ENCODE results near the gene KCNT1.
"Not testable (repeated sequence)": the region's sequence is repeated elsewhere in the genome, so short reads cannot be mapped to it uniquely, and the experiment has no call there.

KCNT1 gene

DNA sequence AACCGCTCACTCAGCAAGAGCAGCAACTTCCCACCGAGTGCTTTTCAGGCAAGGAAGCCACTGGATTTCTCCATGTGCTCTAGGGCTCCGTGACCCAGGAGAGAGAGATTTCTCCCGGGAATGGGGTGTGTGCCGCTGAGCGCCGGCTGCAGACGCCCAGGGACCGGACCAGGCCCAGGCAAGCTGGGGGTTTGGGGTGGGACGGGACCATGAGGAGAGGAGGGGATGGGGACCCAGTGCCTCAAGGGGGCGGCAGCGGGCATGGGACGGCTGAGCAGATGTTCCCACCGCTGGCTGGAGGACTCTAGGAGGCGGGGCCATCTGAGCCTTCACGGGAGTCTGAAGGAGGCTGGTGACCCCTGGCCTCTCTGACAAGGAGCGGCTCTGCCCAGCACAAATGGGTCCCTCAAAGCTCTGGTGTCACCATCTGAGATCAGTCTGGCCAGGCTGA, 30.4 kb upstream of the KCNT1 start:
- H3K27ac ChIP-seq = no peak overlapping the region
- no peak for DNase-seq (ENCODE audit: low read depth, low spot score)

DNA sequence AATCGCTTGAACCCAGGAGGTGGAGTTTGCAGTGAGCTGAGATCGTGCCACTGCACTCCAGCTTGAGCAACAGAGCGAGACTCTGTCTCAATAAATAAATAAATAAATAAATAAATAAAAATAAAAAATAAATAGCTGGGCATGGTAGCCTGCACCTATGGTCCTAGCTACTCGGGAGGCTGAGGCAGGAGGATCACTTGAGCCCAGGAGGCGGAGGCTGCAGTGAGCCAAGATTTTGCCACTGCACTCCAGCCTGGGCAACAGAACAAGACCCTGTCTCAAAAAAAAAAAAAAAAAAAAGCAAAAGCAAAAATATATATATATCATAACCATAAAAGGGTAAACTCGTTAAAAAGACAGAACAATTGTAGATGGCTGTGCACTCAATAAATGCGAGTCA, 29.2 kb upstream of the KCNT1 start:
- not testable (repeated sequence) for H3K27ac ChIP-seq; DNase-seq (ENCODE audit: low read depth, low spot score)

DNA sequence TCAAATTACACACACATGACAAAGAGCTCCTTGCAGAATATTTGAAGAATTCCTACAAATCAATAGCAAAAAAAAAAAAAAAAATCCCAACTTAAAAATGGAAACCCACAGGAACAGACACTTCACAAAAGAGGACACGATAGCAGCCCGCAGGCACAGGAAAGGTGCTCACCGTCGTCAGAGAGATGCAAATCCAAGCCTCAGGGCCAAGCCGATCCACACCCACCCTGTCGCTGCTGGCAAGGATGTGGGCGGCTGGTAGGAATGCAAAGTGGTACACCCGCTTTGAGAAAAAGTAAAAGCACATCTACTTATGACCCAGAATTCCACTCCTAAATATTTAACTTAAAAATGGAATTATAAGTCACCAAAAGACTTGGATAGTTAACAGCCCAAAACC, 28.0 kb upstream of the KCNT1 start:
- no peak overlapping the region for H3K27ac ChIP-seq
- no peak for DNase-seq (ENCODE audit: low read depth, low spot score)

DNA sequence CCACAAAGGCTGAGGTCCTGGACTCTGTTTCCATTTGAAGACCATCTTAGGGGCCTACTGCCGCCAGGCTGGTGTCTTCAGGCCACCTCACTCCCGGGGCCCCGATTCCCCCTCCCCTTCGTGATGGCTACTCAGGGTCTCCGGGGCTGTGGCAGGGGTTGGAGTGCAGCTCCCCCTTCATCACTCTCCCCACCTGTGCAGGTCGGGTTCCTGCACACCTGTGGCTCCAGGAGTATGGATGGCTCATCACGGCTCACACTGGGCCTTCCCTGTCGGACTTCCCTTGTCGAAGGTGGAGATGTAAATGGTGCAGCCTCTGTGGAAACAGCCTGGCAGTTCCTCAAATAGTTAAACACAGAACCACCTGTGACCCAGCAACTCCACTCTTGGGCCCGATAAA, 27.0 kb upstream of the KCNT1 start:
- H3K27ac ChIP-seq = no peak overlapping the region
- DNase-seq (ENCODE audit: low read depth, low spot score) = no peak

DNA sequence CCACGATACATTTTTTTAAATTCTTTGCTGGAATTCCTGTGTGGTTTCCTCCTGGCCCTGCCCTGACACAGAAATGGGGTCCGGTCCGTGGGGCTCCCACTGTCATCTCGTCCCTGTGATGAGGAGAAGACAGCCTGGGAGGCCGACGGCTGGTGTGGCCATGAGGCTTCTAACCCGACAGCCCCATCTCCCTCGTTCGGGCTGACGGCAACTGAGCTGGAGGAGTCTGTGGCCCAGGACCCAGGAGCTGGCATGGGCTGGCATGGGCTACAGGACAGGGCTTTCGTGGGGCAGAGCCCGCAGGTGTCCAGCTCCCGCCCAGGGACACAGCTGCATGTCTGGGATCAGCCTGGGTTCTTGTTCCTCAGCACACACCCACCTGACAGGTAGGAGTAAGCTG, 25.1 kb upstream of the KCNT1 start:
- no peak overlapping the region for H3K27ac ChIP-seq
- no peak for DNase-seq (ENCODE audit: low read depth, low spot score)

DNA sequence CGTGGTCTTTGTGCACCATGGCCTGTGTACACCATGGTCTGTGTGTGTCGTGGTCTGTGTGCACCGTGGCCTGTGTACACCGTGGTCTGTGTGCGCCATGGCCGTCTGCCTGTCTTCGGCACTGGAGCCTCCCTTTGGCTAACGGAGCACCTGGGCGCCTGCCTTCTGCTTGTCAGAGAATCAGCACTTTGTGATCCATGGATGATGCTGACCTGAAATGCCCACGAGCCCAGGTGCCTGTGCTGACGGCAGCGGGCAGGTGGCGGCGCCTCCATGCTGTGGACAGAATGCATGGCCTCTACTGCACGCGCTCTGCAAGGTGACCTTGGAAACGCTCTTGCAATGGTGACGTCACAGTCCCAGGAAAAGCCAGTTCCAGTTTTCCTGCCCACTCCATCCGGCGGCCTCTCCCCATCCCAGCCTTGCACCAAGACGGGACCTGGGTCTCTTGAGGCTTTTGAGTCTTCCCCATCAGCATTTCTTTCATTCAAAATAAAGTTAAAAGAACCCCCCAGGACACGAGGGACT, 24.3 kb upstream of the KCNT1 start:
- DNase-seq (ENCODE audit: low read depth, low spot score) = no peak
- H3K27ac ChIP-seq = no peak overlapping the region

DNA sequence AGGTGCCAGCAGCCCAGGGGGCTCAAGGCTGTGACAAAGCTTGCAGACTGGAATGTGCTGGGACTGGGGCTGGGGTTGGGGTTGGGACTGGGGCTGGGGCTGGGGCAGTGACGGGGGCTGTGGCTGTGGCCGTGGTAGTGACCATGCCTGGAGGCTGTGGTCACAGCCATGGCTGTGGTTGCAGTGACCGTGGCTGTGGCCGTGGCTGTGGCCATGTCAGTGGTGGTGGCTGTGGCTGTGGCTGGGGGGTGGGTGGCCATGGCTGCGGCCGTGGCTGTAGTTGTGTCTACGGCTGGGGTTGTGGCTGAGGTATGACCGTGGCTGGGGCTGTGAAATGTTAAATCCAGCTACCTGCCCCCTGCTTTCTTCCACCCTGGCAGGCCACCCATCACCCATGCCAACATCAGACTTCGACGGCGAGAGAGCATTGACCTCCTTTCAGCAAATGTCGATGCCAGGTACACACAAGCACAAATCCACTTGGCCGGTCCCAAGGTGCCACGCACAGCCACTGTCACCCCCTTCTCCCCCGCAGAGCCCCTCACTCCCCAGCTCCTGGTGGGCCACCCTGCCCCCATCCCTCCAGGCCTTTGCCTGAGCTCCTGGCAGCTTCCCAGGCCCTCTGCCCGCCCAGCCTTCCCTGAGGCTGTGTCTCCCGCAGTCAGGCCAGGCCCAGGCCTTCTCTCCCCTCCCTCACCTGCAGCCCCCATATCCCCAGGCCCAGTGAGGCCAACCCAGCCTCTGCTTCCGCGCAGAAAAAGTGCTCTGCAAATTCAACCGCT, 23.6 kb upstream of the KCNT1 start:
- no peak for DNase-seq (ENCODE audit: low read depth, low spot score)
- no peak overlapping the region for H3K27ac ChIP-seq

DNA sequence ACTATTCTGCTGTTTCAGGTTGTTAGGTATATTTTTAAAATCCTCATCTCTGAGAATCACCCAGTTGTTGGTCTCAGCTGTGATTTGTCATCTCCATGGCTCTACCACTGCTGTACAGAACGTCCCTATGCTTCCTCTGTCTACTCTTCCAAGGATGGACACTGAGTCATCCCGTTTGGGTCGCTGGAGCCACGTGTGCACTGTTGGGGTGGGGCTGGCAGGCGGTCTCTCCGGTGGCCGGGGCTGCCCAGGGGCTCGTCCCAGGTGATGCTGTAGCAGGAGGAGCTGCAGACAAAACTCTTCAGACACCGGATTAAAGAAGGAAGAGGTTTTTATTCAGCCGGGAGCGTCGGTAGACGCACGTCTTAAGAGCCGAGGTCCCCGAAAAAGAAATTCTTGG, 21.9 kb upstream of the KCNT1 start:
- no peak for DNase-seq (ENCODE audit: low read depth, low spot score)
- no peak overlapping the region for H3K27ac ChIP-seq

DNA sequence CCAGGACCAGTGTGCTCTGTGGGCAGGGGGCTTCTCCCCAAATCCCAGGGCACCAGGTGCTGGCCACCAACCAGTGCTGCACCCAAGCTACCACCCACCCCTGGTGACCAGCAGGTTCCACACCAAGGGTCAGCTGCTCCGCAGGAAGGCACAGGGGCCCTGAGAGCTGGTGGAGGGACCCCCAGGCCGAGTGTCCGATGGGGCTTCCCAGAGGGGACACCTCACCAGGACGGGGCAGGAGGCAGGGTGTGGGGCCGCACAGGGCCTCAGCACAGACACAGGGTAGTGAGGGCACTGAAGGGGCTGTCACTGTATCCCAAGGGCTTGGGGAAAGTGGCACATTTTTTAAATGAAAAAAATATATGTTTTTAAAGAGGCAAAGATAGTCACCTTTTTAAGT, 20.8 kb upstream of the KCNT1 start:
- no peak for DNase-seq (ENCODE audit: low read depth, low spot score)
- no peak overlapping the region for H3K27ac ChIP-seq

DNA sequence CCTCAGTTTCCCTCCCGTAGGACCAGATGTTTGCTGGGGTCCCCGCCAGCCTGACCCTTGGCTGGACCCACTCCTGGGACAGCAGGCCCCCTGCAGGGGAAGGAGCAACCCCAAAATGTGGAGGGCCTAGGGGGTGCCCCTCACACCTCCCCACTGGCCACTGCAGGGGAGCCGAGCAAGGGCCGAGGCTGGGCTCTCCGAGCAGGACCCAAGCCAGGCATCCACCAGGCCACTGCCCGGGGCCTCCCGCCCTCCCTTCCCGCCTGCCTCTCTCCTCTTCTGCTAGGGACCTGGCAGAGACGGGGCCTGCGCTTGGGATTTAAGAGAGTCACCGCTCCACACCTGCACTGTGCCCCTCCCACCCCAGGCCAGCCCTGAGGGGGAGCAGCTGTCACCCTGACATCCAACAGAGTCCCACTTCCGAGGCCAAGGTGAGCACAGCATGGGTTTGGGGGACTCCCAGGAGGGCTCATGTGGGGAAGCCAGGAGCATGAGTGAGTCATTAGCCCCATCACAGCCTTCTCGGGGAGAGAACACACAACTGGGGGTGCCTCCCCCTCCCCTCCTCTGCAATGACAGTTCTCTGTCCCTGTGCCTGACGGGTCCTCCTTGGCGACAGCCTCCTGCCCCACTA, 18.5 kb upstream of the KCNT1 start:
- no peak for DNase-seq (ENCODE audit: low read depth, low spot score)

DNA sequence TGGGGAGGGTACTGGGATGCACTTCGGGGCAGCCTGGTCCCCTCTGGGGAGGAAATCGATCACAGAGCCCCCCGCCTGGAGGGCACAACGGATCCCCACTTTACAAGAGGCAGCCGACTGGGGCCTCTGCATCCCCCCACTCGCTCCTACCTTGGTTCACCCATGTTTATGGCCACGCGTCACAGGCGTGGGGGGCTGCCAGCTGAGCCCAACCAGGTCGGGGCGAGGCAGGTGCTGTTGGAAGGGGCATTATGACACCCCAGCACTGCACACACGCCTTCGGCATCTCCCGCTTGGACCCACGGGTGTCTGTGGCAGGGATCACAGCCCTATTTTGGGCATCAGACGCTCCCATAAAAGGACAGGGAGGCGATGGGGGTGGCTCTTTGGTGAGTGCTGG, 17.3 kb upstream of the KCNT1 start:
- no peak for DNase-seq (ENCODE audit: low read depth, low spot score)
- H3K27ac ChIP-seq = no peak overlapping the region

More for the DNA sequence above, 18.5 kb upstream of the KCNT1 start:
- no peak overlapping the region for H3K27ac ChIP-seq

DNA sequence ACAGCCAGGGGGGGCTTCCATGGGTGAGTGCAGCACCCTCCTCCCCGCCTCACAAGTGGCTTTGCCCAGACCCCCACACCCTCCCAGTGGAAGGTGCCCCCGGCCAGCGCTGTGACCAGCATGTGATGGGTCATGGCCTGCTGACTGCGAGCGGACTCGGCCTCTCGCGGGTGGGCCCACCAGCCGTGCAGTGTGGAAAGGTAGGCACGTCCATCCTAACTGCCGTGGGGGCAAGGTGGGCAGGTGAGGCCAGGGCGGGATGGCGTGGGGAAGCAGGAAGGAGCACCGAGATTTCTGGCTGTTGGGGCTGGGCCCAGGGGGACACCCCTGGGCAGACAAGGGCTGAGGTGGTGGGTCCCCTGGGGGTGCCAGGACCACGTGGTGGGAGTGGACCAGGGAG, 14.8 kb upstream of the KCNT1 start:
- DNase-seq (ENCODE audit: low read depth, low spot score) = no peak

DNA sequence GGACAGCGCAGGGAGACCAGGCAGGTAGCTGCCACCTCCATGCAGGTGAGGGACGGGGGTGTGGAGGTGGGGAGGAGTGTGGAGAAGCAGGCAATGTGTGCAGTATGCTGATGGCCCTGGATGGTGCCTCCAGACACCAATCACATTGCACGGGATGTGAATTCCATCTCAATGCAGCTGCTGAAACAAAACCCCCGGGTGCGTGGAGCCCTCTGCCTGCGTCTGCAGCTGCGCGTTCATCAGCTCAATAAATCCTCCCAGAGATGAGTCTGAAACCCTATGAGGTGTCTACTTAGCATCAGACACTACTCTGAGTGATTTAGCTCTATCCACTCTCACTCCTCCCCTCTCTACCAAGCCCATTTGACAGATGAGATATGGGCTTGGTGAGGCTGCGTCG, 13.0 kb upstream of the KCNT1 start:
- no peak overlapping the region for H3K27ac ChIP-seq
- DNase-seq (ENCODE audit: low read depth, low spot score) = no peak

More for the DNA sequence above, 14.8 kb upstream of the KCNT1 start:
- H3K27ac ChIP-seq = no peak overlapping the region

DNA sequence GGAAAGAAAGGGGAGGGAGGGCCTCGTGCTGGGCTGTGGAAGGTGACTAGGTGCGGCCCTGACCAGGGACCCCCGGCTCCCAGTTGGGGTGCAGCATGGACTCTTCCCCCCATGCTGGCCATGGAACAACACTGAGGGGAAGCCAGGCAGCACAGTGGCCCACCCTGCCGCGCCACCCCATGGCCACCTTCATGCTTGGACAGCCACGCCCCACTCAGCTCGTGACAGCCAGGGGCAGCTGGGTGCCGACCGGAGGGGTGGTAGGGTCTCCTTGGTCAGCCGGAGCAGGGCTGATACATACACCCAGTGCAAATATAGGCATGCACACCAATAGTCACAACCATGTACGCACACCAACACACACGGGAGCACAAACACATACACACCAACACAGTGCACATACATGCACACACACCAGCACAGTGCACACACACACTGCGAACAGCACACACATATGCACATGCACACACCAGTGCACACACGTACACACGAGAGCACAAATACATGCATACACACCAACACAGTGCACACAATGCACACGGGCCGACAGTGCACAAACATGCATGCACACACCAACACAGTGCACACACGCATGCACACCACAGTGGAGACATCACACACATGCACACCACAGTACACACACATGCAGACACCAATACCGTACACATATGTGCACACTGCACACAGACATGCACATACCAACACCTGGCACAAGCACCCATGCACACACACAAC, 11.0 kb upstream of the KCNT1 start:
- H3K27ac ChIP-seq = no peak overlapping the region
- no peak for DNase-seq (ENCODE audit: low read depth, low spot score)

DNA sequence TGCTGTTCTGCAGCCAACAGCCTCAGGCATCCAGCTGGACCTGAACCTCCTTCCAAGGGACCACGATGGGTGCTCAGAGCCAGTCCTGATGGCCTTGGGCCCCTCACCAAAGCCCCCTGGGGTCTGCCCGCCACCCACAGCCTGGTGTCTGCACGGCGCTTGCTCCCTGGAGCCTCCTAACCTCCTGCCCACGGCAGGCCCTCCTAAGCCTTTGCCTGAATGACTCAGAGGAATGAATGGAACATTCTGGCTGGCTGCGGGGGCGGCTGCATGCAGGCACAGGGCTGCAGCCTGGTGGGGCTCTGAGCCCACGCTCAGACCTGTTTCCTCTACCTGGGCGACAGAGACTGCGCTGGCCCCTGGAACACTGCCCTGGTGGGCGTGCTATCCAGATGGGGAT, 9.6 kb upstream of the KCNT1 start:
- H3K27ac ChIP-seq = no peak overlapping the region
- DNase-seq (ENCODE audit: low read depth, low spot score) = no peak

DNA sequence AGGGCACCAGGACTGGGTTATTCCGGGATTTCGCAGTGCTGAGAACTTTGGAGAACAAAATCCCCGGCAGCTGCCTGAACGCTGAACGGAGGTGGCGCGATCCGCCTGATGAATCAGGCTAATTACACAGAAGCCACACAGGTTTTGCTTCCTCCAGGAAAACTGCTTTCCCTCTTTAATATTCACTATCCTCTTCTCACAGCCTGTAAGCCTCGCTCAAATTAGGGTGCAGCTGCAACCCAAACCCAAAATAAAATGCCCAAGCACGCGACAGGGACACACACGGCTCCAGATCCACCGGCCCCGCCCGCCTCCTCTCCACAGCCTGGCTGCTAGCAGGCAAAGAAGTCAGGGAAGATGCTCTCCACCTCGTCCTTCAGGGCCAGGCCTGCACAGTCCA, 8.7 kb upstream of the KCNT1 start:
- H3K27ac ChIP-seq = no peak overlapping the region
- DNase-seq (ENCODE audit: low read depth, low spot score) = no peak

DNA sequence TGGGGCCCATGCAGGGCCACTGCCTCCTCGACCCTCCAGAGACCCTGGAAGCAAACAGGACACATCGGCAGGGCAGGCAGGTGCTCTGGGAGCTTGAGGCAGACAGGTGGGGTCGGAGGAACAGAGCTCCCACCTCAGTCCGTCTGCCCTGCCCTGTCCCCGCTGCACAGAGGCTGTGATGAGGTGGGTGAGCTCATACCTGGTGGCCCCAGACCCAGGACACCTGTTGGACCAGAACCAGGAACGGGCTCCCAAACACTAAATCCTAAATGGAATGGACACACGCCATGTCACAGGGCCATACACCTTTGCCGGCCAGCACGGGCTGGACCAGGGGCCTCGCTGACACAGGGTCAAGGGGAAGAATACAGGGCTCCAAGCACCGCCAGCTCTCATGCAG, 8.2 kb upstream of the KCNT1 start:
- DNase-seq (ENCODE audit: low read depth, low spot score) = no peak
- H3K27ac ChIP-seq = no peak overlapping the region

DNA sequence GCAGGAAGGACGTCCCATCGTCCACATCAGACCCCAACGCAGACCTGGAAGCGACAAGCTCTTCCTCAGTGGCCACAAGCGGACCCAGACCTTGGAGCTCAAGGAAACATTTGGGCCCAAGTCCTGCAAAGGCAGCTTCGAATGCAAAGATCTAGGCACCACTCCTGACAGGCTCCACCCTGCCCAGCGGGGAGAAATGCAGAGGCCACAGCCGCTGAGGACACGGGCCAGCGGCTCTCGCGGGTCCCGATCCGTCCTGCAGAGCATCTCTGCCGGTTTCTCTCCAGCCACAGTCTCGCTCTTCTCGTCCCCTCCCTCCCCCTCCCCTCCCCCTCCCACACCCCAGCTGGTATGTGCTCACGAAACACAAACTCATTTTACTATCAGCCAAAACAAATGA, 7.6 kb upstream of the KCNT1 start:
- no peak overlapping the region for H3K27ac ChIP-seq

DNA sequence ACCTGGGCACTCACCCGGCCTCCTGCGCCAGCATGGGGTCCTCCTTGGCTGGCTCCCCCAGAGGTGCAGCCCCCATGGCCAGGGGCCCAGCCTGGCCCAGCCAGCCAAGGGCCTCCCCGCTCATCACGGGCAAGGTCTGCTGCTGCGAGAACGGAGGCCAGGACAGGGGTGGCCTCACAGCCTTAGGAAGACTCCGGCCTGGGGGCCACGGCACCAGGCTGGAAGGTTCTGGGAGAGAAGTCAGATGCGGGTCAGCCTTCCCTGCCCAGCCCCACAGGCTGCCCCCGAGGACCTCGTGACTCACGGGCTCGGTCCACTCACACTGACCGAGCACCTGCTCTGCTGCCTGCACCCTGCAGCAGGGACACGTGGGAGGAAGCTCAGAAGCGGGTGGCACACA, 6.9 kb upstream of the KCNT1 start:
- no peak overlapping the region for H3K27ac ChIP-seq
- no peak for DNase-seq (ENCODE audit: low read depth, low spot score)

More for the DNA sequence above, 7.6 kb upstream of the KCNT1 start:
- no peak for DNase-seq (ENCODE audit: low read depth, low spot score)

DNA sequence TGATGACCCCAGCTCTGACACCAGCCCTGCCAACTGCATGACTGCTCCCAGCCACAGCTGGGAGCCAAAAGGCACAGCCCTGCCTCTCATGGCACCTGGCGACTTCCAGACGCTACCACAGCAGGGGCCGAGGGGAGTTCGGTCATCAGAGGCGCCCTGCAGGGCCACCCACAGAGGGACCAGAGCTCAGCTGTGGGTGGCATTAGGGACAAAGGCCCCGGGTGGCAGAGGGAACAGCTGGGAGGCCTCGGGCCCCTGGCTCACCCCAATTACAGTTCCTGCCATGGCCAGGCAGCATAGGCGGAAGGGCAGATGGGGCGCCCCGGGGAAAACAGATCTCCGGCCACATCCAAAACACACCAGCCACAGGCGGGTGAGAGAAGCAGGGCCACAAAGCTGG, 6.3 kb upstream of the KCNT1 start:
- no peak overlapping the region for H3K27ac ChIP-seq
- DNase-seq (ENCODE audit: low read depth, low spot score) = no peak

DNA sequence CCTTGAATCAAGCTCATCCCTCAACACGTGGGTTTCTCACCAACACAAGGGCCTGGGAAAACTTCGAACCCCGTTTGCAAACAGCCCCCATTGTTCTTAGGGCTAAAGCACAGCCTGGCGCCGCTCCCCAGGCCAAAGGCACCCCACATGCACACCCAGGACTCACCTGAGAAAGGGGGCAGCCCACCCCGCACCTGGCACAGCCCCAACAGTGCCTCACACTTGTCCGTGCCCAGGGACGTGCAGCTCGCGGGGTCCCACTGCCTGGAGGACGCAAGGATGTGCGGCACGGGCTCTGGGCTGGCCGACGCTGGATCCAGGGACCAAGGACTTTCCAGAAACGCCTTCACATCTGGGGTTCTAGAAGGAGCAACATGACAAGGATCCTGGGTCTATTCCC, 5.5 kb upstream of the KCNT1 start:
- H3K27ac ChIP-seq = no peak overlapping the region
- no peak for DNase-seq (ENCODE audit: low read depth, low spot score)

All from epithelial cell of prostate (primary cell).